ENCODE data around the gene TRDN. TPM values are rescaled to one million over a fixed set of nuclear protein-coding genes. Genes with fewer than 3 reads are reported as not detected.

The TRDN gene
- total and polyA plus RNA-seq, 4 donors = 0.04 to 0.11 (median 0.05) TPM; not detected in 1

DNA sequence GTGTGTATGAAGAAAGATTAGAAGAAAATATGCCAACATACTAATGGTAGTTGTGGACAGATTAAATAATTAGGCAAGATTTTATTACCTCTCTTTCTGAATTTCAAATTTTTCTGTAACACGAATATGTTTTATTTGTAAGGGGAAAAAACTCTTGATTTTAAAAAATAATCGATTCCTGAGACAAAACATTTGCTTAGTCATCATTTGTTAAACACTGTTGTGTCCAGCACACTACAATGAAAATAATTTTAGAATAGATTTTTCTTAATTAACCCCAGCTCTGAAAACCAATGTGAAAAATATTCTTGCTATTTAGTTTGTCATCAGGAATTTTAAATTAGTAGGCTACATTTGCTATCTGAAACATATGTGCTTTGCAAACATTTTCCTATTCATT is 253.0 kb downstream of the TRDN start:
- H3K36me3 ChIP-seq (ENCODE audit: control insufficient read depth in 4 of 4, insufficient read depth in 4 of 4, low read length in 4 of 4) = no peaks in the 10 kb centered on the region
- no peaks in the 10 kb centered on the region for H3K27me3 ChIP-seq (ENCODE audit: control insufficient read depth in 3 of 3, insufficient read depth in 3 of 3, low read length in 2 of 3)
- DNase-seq = no peak
- no peaks in the 10 kb centered on the region for H3K9me3 ChIP-seq (ENCODE audit: control insufficient read depth in 4 of 4, insufficient read depth in 3 of 4, low read length in 3 of 4)
- TF ChIP-seq, protein P1, sequence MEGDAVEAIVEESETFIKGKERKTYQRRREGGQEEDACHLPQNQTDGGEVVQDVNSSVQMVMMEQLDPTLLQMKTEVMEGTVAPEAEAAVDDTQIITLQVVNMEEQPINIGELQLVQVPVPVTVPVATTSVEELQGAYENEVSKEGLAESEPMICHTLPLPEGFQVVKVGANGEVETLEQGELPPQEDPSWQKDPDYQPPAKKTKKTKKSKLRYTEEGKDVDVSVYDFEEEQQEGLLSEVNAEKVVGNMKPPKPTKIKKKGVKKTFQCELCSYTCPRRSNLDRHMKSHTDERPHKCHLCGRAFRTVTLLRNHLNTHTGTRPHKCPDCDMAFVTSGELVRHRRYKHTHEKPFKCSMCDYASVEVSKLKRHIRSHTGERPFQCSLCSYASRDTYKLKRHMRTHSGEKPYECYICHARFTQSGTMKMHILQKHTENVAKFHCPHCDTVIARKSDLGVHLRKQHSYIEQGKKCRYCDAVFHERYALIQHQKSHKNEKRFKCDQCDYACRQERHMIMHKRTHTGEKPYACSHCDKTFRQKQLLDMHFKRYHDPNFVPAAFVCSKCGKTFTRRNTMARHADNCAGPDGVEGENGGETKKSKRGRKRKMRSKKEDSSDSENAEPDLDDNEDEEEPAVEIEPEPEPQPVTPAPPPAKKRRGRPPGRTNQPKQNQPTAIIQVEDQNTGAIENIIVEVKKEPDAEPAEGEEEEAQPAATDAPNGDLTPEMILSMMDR (IDR thresholded peaks at IDR 0.05; ENCODE audit: control extremely low read depth, extremely low read depth) = no peak
- ATAC-seq (ENCODE audit: insufficient read depth, low FRiP score) = no peak
- no peak overlapping the region for H3K4me3 ChIP-seq
- no peak overlapping the region for H3K9ac ChIP-seq (ENCODE audit: insufficient read depth in 1 of 2, low read length in 2 of 2)
- no peak overlapping the region for H3K27ac ChIP-seq (ENCODE audit: low read depth in 1 of 2, low read length in 1 of 2)
- 63 to 89% methylated on average over 2 of the region's 2 CpGs for WGBS, 2 donors
- no peaks in the 10 kb centered on the region for H3K4me1 ChIP-seq (ENCODE audit: control insufficient read depth in 5 of 5, insufficient read depth in 5 of 5, low read length in 5 of 5)

DNA sequence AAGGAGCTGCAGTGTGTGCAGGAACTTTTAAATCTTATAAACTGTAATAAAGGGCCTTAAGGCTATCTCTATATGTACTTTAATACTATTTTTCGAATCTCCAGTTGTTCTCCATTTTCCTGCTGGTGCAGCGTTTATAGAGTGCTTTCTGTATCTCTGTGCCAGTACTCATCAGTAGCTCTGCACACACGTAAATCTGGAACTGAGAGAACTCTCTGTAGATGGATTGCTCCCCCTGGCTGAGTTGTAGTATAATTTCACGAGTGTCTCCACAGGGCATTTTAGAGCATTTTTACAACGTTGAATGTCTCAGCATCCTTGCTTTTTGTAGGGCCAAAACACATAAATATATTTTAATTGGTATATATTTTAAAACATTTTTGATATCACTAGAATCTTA is 256.5 kb downstream of the TRDN start:
- Histone ChIP-seq H3K36me3 (ENCODE audit: control insufficient read depth in 4 of 4, insufficient read depth in 4 of 4, low read length in 4 of 4) (no peaks in the 10 kb centered on the region), H3K27ac (ENCODE audit: low read depth in 1 of 2, low read length in 1 of 2) (no peak overlapping the region), H3K4me3 (no peak overlapping the region), H3K9ac (ENCODE audit: insufficient read depth in 1 of 2, low read length in 2 of 2) (no peak overlapping the region), H3K27me3 (ENCODE audit: control insufficient read depth in 3 of 3, insufficient read depth in 3 of 3, low read length in 2 of 3) (no peaks in the 10 kb centered on the region), H3K9me3 (ENCODE audit: control insufficient read depth in 4 of 4, insufficient read depth in 3 of 4, low read length in 3 of 4) (no peaks in the 10 kb centered on the region), H3K4me1 (ENCODE audit: control insufficient read depth in 5 of 5, insufficient read depth in 5 of 5, low read length in 5 of 5) (no peaks in the 10 kb centered on the region)
- ATAC-seq (ENCODE audit: insufficient read depth, low FRiP score) = no peak
- peak; percentile 14 to 71 (median 59) for DNase-seq
- 30 to 39% methylated on average over 5 of the region's 5 CpGs for WGBS, 2 donors
- TF ChIP-seq, protein P1 (IDR thresholded peaks at IDR 0.05; ENCODE audit: control extremely low read depth, extremely low read depth) = no peak

DNA sequence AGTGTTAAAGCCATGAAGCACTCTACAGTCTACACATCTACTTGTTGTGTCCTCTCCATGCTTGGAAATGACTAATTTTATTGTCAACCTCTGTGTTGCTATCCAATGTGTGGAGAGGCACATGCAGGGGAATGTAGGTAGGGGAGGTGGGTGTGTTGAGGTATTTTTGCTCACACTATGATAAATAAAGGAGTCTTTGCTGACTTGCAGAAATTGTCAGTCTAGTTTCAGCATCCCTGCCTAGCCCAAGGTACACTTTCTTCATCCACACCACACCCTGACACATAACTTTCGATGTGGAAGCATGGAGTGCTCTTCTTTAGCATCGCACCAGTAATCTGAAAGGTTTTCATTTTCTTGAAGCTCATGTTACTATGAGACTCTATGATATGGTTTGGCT is 264.0 kb downstream of the TRDN start:
- 87 to 88% methylated on average over 2 of the region's 2 CpGs for WGBS, 2 donors

More for the DNA sequence above, 264.0 kb downstream of the TRDN start:
- H3K27ac ChIP-seq (ENCODE audit: low read depth in 1 of 2, low read length in 1 of 2) = no peak overlapping the region
- ATAC-seq (ENCODE audit: insufficient read depth, low FRiP score) (no peak), DNase-seq (no peak)
- no peak overlapping the region for H3K9ac ChIP-seq (ENCODE audit: insufficient read depth in 1 of 2, low read length in 2 of 2)
- H3K4me3 ChIP-seq = no peak overlapping the region
- H3K36me3 ChIP-seq (ENCODE audit: control insufficient read depth in 4 of 4, insufficient read depth in 4 of 4, low read length in 4 of 4) = no peaks in the 10 kb centered on the region
- TF ChIP-seq, protein P1 (IDR thresholded peaks at IDR 0.05; ENCODE audit: control extremely low read depth, extremely low read depth) = no peak
- H3K9me3 ChIP-seq (ENCODE audit: control insufficient read depth in 4 of 4, insufficient read depth in 3 of 4, low read length in 3 of 4) = peaks cover 0 to 4% (median 0%) of the 10 kb centered on the region in 4 donors
- no peaks in the 10 kb centered on the region for H3K27me3 ChIP-seq (ENCODE audit: control insufficient read depth in 3 of 3, insufficient read depth in 3 of 3, low read length in 2 of 3)
- no peaks in the 10 kb centered on the region for H3K4me1 ChIP-seq (ENCODE audit: control insufficient read depth in 5 of 5, insufficient read depth in 5 of 5, low read length in 5 of 5)

All from lung (tissue), 12 donors.